ENCODE data around the gene IZUMO4. TPM values are rescaled to one million over a fixed set of nuclear protein-coding genes. Genes with fewer than 3 reads are reported as not detected.

The IZUMO4 gene
- polyA plus RNA-seq, 1 donor from 2014 or later = 39.3 TPM

- no peak overlapping the region for H3K4me2 ChIP-seq (ENCODE audit: low read length)
- H3K36me3 ChIP-seq (ENCODE audit: insufficient read depth, low read length) = no peaks in the 10 kb centered on the region
- H3K27ac ChIP-seq (ENCODE audit: low read length) = no peak overlapping the region
- no peak overlapping the region for H2AFZ ChIP-seq (ENCODE audit: low read depth, low read length)
- no peaks in the 10 kb centered on the region for H3K9me3 ChIP-seq (ENCODE audit: low read length)
- no peaks in the 10 kb centered on the region for H4K20me1 ChIP-seq (ENCODE audit: insufficient read depth)
- no peaks in the 10 kb centered on the region for H3F3A ChIP-seq (ENCODE audit: insufficient read depth, low read length, poor library complexity, severe bottlenecking)
- H3K9me2 ChIP-seq (ENCODE audit: insufficient read depth, low read length) = no peaks in the 10 kb centered on the region
- TF ChIP-seq SMC3 (conservative IDR thresholded peaks at IDR 0.05; ENCODE audit: poor library complexity) (no peak), CTCF (IDR thresholded peaks at IDR 0.05; ENCODE audit: poor library complexity, severe bottlenecking) (peak; percentile 15)
- no peak overlapping the region for H3K9ac ChIP-seq (ENCODE audit: low read length)
- peak overlapping the region; percentile 78 for H3K4me3 ChIP-seq (ENCODE audit: low read length)
- peaks cover 16% of the 10 kb centered on the region for H3K79me2 ChIP-seq (replicated peaks; ENCODE audit: insufficient read depth, low read length)
- H3K27me3 ChIP-seq (ENCODE audit: insufficient read depth, low read depth, low read length) = no peaks in the 10 kb centered on the region
These were observed 629 bp downstream of the IZUMO4 start for GRCh38 chr19:2097203-2097885.

GRCh38 chr19:2097886-2098327 lies 1.2 kb downstream of the IZUMO4 start:
- TF ChIP-seq CTCF (IDR thresholded peaks at IDR 0.05; ENCODE audit: poor library complexity, severe bottlenecking) (no peak), EP300 (conservative IDR thresholded peaks at IDR 0.05; ENCODE audit: poor library complexity, severe bottlenecking) (no peak), RAD21 (conservative IDR thresholded peaks at IDR 0.05) (no peak), SMC3 (conservative IDR thresholded peaks at IDR 0.05; ENCODE audit: poor library complexity) (no peak), EZH2 (IDR thresholded peaks at IDR 0.05; ENCODE audit: borderline replicate concordance, insufficient read depth, low read length, poor library complexity, severe bottlenecking) (no peak), TAF1 (IDR thresholded peaks at IDR 0.05; ENCODE audit: low read depth) (no peak), REST (IDR thresholded peaks at IDR 0.05; ENCODE audit: borderline replicate concordance) (no peak), MXI1 (conservative IDR thresholded peaks at IDR 0.05; ENCODE audit: poor library complexity, severe bottlenecking) (no peak), POLR2AphosphoS5 (IDR thresholded peaks at IDR 0.05) (no peak)
- Histone ChIP-seq H4K20me1 (ENCODE audit: insufficient read depth) (no peaks in the 10 kb centered on the region), H3K9ac (ENCODE audit: low read length) (no peak overlapping the region), H3K9me2 (ENCODE audit: insufficient read depth, low read length) (no peaks in the 10 kb centered on the region), H3K9me3 (ENCODE audit: low read length) (no peaks in the 10 kb centered on the region), H3K36me3 (ENCODE audit: insufficient read depth, low read length) (no peaks in the 10 kb centered on the region), H3K4me2 (ENCODE audit: low read length) (no peak overlapping the region), H3K4me3 (ENCODE audit: low read length) (no peak overlapping the region), H3K79me2 (replicated peaks; ENCODE audit: insufficient read depth, low read length) (peaks cover 16% of the 10 kb centered on the region), H3F3A (ENCODE audit: insufficient read depth, low read length, poor library complexity, severe bottlenecking) (no peaks in the 10 kb centered on the region), H3K27me3 (ENCODE audit: insufficient read depth, low read depth, low read length) (no peaks in the 10 kb centered on the region), H3K27ac (ENCODE audit: low read length) (no peak overlapping the region), H2AFZ (ENCODE audit: low read depth, low read length) (no peak overlapping the region)
